ENCODE results near the gene ADGB. TPM values are rescaled to one million over a fixed set of nuclear protein-coding genes. Genes with fewer than 3 reads are reported as not detected.

ADGB gene
- total RNA-seq, 1 donor from 2014 or later, result not detected

DNA sequence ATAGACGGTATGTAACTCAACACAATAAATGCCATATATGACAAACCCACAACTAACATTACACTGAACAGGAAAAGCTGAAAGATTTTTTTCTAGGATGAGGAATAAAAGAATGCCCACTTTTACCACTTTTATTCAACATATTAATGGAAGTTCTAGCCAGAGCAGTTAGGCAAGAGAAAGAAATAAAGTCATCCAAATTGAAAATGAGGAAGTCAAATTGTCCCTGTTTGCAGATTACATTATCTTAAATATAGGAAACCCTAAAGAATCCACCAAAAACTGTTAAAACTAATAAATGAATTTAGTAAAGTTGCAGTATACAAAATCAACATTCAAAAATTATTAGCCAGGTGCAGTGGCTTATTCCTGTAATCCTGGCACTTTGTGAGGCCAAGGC lies 24.6 kb upstream of the ADGB start:
- H3K9ac ChIP-seq (ENCODE audit: low read length), result no peak overlapping the region
- H3K27me3 ChIP-seq (ENCODE audit: insufficient read depth, low read length), result no peaks in the 10 kb centered on the region
- no peak overlapping the region for H3K4me3 Mint-ChIP-seq (ENCODE audit: unreplicated experiment)
- no peaks in the 10 kb centered on the region for H3K9me3 Mint-ChIP-seq (ENCODE audit: unreplicated experiment)
- DNase-seq (ENCODE audit: low read depth), result no peak
- H3K27me3 Mint-ChIP-seq (ENCODE audit: low read depth, unreplicated experiment), result no peaks in the 10 kb centered on the region
- no peaks in the 10 kb centered on the region for H3K36me3 Mint-ChIP-seq (ENCODE audit: low read depth, unreplicated experiment)
- H3K36me3 ChIP-seq (ENCODE audit: insufficient read depth, low read length), result no peaks in the 10 kb centered on the region
- no peaks in the 10 kb centered on the region for H4K20me1 ChIP-seq (ENCODE audit: insufficient read depth, low read length)
- FAIRE-seq, result no peak
- H3K27ac Mint-ChIP-seq (ENCODE audit: unreplicated experiment), result no peak overlapping the region
- H3K79me2 ChIP-seq (ENCODE audit: insufficient read depth, low read length), result no peaks in the 10 kb centered on the region
- H3K27ac ChIP-seq (ENCODE audit: low read depth, low read length), result no peak overlapping the region
- H3K4me2 ChIP-seq (ENCODE audit: low read length), result no peak overlapping the region
- H3K4me3 ChIP-seq (ENCODE audit: insufficient read depth, low read depth, low read length), result no peak overlapping the region
- no peaks in the 10 kb centered on the region for H3K9me3 ChIP-seq (ENCODE audit: insufficient read depth, low read depth, low read length)
- no peaks in the 10 kb centered on the region for H3K4me1 ChIP-seq (ENCODE audit: insufficient read depth, low read length)
- no peaks in the 10 kb centered on the region for H3K4me1 Mint-ChIP-seq (ENCODE audit: low read depth, unreplicated experiment)
- H2AFZ ChIP-seq (ENCODE audit: low read depth, low read length), result no peak overlapping the region
- no peak for TF ChIP-seq EZH2 (IDR thresholded peaks at IDR 0.05; ENCODE audit: insufficient read depth, low read length)
- TF ChIP-seq, protein P1, sequence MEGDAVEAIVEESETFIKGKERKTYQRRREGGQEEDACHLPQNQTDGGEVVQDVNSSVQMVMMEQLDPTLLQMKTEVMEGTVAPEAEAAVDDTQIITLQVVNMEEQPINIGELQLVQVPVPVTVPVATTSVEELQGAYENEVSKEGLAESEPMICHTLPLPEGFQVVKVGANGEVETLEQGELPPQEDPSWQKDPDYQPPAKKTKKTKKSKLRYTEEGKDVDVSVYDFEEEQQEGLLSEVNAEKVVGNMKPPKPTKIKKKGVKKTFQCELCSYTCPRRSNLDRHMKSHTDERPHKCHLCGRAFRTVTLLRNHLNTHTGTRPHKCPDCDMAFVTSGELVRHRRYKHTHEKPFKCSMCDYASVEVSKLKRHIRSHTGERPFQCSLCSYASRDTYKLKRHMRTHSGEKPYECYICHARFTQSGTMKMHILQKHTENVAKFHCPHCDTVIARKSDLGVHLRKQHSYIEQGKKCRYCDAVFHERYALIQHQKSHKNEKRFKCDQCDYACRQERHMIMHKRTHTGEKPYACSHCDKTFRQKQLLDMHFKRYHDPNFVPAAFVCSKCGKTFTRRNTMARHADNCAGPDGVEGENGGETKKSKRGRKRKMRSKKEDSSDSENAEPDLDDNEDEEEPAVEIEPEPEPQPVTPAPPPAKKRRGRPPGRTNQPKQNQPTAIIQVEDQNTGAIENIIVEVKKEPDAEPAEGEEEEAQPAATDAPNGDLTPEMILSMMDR (IDR thresholded peaks at IDR 0.05; ENCODE audit: insufficient read depth, low read depth, low read length), result no peak

DNA sequence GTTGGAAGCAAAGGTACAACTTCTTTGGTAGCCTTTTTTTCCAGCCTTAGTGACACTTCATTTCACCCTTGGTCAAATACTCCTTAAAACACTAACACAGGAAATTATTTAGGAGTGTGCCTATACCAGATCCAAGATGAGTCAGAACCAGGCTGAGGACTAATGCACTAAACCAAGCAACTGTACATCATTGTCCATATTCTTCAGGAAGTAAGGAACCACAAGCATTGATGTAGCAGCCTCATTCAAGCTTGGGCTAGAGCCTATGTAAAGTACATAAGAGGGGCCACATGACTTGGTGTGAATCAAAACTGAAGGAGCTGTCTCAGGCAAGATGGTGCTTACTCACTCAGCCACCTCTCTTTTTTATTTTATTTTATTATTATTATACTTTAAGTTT lies 20.7 kb upstream of the ADGB start:
- H3K36me3 ChIP-seq (ENCODE audit: insufficient read depth, low read length), result no peaks in the 10 kb centered on the region
- DNase-seq (ENCODE audit: low read depth) (peak; percentile 14), FAIRE-seq (no peak)
- H3K36me3 Mint-ChIP-seq (ENCODE audit: low read depth, unreplicated experiment), result no peaks in the 10 kb centered on the region
- no peaks in the 10 kb centered on the region for H3K9me3 ChIP-seq (ENCODE audit: insufficient read depth, low read depth, low read length)
- no peaks in the 10 kb centered on the region for H4K20me1 ChIP-seq (ENCODE audit: insufficient read depth, low read length)
- no peak overlapping the region for H2AFZ ChIP-seq (ENCODE audit: low read depth, low read length)
- no peak overlapping the region for H3K4me2 ChIP-seq (ENCODE audit: low read length)
- no peaks in the 10 kb centered on the region for H3K27me3 ChIP-seq (ENCODE audit: insufficient read depth, low read length)
- no peak overlapping the region for H3K9ac ChIP-seq (ENCODE audit: low read length)
- no peaks in the 10 kb centered on the region for H3K79me2 ChIP-seq (ENCODE audit: insufficient read depth, low read length)
- no peaks in the 10 kb centered on the region for H3K9me3 Mint-ChIP-seq (ENCODE audit: unreplicated experiment)
- no peak overlapping the region for H3K4me3 ChIP-seq (ENCODE audit: insufficient read depth, low read depth, low read length)
- no peaks in the 10 kb centered on the region for H3K27me3 Mint-ChIP-seq (ENCODE audit: low read depth, unreplicated experiment)
- H3K4me1 Mint-ChIP-seq (ENCODE audit: low read depth, unreplicated experiment), result no peaks in the 10 kb centered on the region
- no peak overlapping the region for H3K27ac Mint-ChIP-seq (ENCODE audit: unreplicated experiment)
- no peaks in the 10 kb centered on the region for H3K4me1 ChIP-seq (ENCODE audit: insufficient read depth, low read length)
- no peak overlapping the region for H3K27ac ChIP-seq (ENCODE audit: low read depth, low read length)
- TF ChIP-seq, protein P1 (IDR thresholded peaks at IDR 0.05; ENCODE audit: insufficient read depth, low read depth, low read length), result no peak
- no peak for TF ChIP-seq EZH2 (IDR thresholded peaks at IDR 0.05; ENCODE audit: insufficient read depth, low read length)
- no peak overlapping the region for H3K4me3 Mint-ChIP-seq (ENCODE audit: unreplicated experiment)

DNA sequence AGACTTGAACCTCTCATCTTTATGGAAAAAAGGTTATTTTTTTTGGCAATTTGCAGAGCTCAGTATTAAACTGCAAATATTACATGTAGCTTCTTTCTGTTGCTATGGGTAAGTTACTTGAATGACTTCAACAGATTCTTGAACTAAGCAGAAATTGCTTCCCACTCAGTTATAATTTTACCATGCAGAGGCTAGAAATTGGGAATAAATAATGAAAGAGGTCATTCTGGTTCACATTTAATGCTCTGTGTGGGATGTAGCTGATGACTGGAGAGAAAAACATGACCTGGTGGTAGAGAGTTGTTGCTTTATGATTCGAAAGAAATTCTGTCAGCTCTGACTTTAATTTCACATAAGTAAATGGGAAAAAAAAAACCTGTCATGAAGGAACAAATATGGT lies 16.8 kb upstream of the ADGB start:
- Mint-ChIP-seq H3K4me3 (ENCODE audit: unreplicated experiment) (no peak overlapping the region), H3K27me3 (ENCODE audit: low read depth, unreplicated experiment) (no peaks in the 10 kb centered on the region), H3K36me3 (ENCODE audit: low read depth, unreplicated experiment) (no peaks in the 10 kb centered on the region), H3K9me3 (ENCODE audit: unreplicated experiment) (no peaks in the 10 kb centered on the region), H3K4me1 (ENCODE audit: low read depth, unreplicated experiment) (no peaks in the 10 kb centered on the region), H3K27ac (ENCODE audit: unreplicated experiment) (no peak overlapping the region)
- no peak for DNase-seq (ENCODE audit: low read depth)
- H3K9ac ChIP-seq (ENCODE audit: low read length), result no peak overlapping the region
- no peak overlapping the region for H3K4me2 ChIP-seq (ENCODE audit: low read length)
- no peaks in the 10 kb centered on the region for H4K20me1 ChIP-seq (ENCODE audit: insufficient read depth, low read length)
- H2AFZ ChIP-seq (ENCODE audit: low read depth, low read length), result no peak overlapping the region
- H3K4me3 ChIP-seq (ENCODE audit: insufficient read depth, low read depth, low read length), result no peak overlapping the region
- no peak for FAIRE-seq
- no peaks in the 10 kb centered on the region for H3K4me1 ChIP-seq (ENCODE audit: insufficient read depth, low read length)
- no peaks in the 10 kb centered on the region for H3K9me3 ChIP-seq (ENCODE audit: insufficient read depth, low read depth, low read length)
- H3K27ac ChIP-seq (ENCODE audit: low read depth, low read length), result no peak overlapping the region
- H3K27me3 ChIP-seq (ENCODE audit: insufficient read depth, low read length), result no peaks in the 10 kb centered on the region
- H3K79me2 ChIP-seq (ENCODE audit: insufficient read depth, low read length), result no peaks in the 10 kb centered on the region
- no peaks in the 10 kb centered on the region for H3K36me3 ChIP-seq (ENCODE audit: insufficient read depth, low read length)
- TF ChIP-seq, protein P1 (IDR thresholded peaks at IDR 0.05; ENCODE audit: insufficient read depth, low read depth, low read length), result no peak
- TF ChIP-seq EZH2 (IDR thresholded peaks at IDR 0.05; ENCODE audit: insufficient read depth, low read length), result no peak
